ENCODE results near the gene GATA2. TPM values are rescaled to one million over a fixed set of nuclear protein-coding genes. Genes with fewer than 3 reads are reported as not detected.

GATA2 gene
- total and polyA plus RNA-seq, 2 of the 13 experiments (the other 11 are each of a cell fraction or from before 2014, with no cell fraction given), result 3.5 to 6.2 TPM

DNA sequence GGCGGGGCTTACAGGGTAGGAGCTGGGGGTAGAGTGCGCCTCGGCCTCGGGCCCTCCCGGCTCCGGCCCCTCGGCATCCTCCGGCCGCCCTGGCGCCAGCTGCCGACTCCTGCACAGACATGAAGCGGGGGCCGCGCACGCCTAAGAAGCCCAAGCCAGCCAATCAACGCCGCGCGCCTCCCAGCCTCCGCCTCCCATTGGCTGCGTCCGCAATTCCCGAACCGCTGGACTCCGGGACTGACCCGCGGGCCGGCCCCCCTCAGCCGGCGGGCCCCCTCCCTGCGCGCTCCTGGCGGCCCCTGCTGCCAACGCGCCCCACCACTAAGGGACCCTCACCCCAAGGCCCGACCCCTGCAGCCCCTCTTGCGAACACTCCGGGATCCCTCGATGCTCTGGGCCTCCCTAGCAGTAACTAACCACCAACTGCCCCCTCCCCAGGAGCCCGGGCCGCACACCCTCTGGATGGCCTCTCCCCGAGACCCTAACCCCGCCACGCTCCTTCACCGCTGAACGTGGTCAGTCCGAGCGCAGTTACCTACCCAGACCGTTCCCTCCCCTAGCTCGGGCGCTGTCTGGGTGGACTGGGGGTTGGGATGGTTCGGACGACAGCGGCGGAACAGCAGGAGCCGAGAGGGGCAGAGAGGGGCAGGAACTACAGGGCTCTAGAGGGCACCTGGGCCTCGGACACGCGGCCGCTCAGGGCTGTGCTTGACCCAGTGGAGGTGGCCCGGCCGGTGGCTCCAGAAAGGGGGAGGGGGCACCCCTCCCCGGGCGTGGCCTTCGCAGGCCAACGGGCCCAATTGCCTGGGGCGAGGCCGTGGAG is 5.0 kb downstream of the GATA2 start:
- Histone ChIP-seq H3K4me3 (replicated peaks in 1 of 3; ENCODE audit: insufficient read depth in 1 of 3, low read depth in 2 of 3, low read length in 3 of 3) (peak overlapping the region; percentile 87 to 91 (median 87)), H3K27me3 (ENCODE audit: control insufficient read depth in 1 of 2, insufficient read depth in 2 of 2, low read length in 2 of 2) (no peaks in the 10 kb centered on the region), H3K27ac (ENCODE audit: extremely low read length, insufficient read depth, low read length) (peak overlapping the region; percentile 80), H3K36me3 (replicated peaks in 1 of 2; ENCODE audit: control insufficient read depth in 1 of 2, insufficient read depth in 2 of 2, low read length in 2 of 2) (peaks cover 4 to 20% of the 10 kb centered on the region in 2 experiments; a peak in 3 of 5 replicates), H4K20me1 (ENCODE audit: insufficient read depth, low read length) (peaks cover 9% of the 10 kb centered on the region; the same call in 1 of the 2 replicates), H3K9me3 (ENCODE audit: low read length) (no peaks in the 10 kb centered on the region), H3K9ac (ENCODE audit: insufficient read depth, low read depth, low read length) (peak overlapping the region; percentile 88), H3K79me2 (ENCODE audit: insufficient read depth, low read length) (peaks cover 8% of the 10 kb centered on the region), H2AFZ (ENCODE audit: low read length) (no peak overlapping the region), H3K4me2 (ENCODE audit: low read depth, low read length) (peak overlapping the region; percentile 94), H3K4me1 (ENCODE audit: insufficient read depth, low read length) (peaks cover 32% of the 10 kb centered on the region)
- 4% methylated on average over 9 of the region's 68 CpGs for WGBS (ENCODE audit: low lambda C conversion rate)
- peak; percentile 89 for DNase-seq (ENCODE audit: low spot score)
- BruUV-seq (replicated peaks), result no TSS peak
- FAIRE-seq, result peak; percentile 56
- ChIA-PET POLR2A (interaction anchor here (0.6 to 1.0 kb wide), 3 partner anchors 62 to 270 kb away, joined by 3 read pairs; no protein-coding TSS in a partner anchor), CTCF (ENCODE audit: low intra/inter-chr PET ratio, low total read pairs) (no interaction called here)
- in situ Hi-C loops (cut with HindIII; ENCODE audit: extremely low pct_ligation_motif_present, low pct_unique_long_range_greater_than_20kb) (loop anchor here (5.0 kb wide), 2 partner anchors 61 to 181 kb away; no protein-coding TSS in a partner anchor), intact Hi-C loops (cut with micrococcal nuclease; ENCODE audit: unreplicated experiment) (loop anchor here (2.0 kb wide), 1 partner anchor 61 kb away; no protein-coding TSS in a partner anchor)
- ATAC-seq, result peak; percentile 81
- TF ChIP-seq ZNF350 (CRISPR knock-in tag; IDR thresholded peaks at IDR 0.05; ENCODE audit: borderline replicate concordance, low read depth) (peak; percentile 73), ZNF354B (CRISPR knock-in tag; IDR thresholded peaks at IDR 0.05) (peak; percentile 47; the same call in 1 of the 2 replicates), ZNF878 (CRISPR knock-in tag; IDR thresholded peaks at IDR 0.05) (no peak), ZFP36L2 (CRISPR knock-in tag; IDR thresholded peaks at IDR 0.05) (no peak), BRCA1 (CRISPR knock-in tag; IDR thresholded peaks at IDR 0.05) (no peak), ZNF883 (CRISPR knock-in tag; IDR thresholded peaks at IDR 0.05; ENCODE audit: not compliant biosample characterization) (no peak), ZNF839 (CRISPR knock-in tag; IDR thresholded peaks at IDR 0.05; ENCODE audit: borderline replicate concordance) (no peak), BHLHE40 (IDR thresholded peaks at IDR 0.05; ENCODE audit: low read length) (no peak), ZSCAN20 (CRISPR knock-in tag; IDR thresholded peaks at IDR 0.05; ENCODE audit: borderline replicate concordance) (0 out of 2 replicates have a peak, but pooled peaks have one; percentile 41), ZNF430 (CRISPR knock-in tag; IDR thresholded peaks at IDR 0.05) (no peak)
- TF ChIP-seq, protein P1, sequence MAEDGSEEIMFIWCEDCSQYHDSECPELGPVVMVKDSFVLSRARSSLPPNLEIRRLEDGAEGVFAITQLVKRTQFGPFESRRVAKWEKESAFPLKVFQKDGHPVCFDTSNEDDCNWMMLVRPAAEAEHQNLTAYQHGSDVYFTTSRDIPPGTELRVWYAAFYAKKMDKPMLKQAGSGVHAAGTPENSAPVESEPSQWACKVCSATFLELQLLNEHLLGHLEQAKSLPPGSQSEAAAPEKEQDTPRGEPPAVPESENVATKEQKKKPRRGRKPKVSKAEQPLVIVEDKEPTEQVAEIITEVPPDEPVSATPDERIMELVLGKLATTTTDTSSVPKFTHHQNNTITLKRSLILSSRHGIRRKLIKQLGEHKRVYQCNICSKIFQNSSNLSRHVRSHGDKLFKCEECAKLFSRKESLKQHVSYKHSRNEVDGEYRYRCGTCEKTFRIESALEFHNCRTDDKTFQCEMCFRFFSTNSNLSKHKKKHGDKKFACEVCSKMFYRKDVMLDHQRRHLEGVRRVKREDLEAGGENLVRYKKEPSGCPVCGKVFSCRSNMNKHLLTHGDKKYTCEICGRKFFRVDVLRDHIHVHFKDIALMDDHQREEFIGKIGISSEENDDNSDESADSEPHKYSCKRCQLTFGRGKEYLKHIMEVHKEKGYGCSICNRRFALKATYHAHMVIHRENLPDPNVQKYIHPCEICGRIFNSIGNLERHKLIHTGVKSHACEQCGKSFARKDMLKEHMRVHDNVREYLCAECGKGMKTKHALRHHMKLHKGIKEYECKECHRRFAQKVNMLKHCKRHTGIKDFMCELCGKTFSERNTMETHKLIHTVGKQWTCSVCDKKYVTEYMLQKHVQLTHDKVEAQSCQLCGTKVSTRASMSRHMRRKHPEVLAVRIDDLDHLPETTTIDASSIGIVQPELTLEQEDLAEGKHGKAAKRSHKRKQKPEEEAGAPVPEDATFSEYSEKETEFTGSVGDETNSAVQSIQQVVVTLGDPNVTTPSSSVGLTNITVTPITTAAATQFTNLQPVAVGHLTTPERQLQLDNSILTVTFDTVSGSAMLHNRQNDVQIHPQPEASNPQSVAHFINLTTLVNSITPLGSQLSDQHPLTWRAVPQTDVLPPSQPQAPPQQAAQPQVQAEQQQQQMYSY (CRISPR knock-in tag; IDR thresholded peaks at IDR 0.05), result no peak; the same call in 1 of the 2 replicates
- TF ChIP-seq, protein P2, sequence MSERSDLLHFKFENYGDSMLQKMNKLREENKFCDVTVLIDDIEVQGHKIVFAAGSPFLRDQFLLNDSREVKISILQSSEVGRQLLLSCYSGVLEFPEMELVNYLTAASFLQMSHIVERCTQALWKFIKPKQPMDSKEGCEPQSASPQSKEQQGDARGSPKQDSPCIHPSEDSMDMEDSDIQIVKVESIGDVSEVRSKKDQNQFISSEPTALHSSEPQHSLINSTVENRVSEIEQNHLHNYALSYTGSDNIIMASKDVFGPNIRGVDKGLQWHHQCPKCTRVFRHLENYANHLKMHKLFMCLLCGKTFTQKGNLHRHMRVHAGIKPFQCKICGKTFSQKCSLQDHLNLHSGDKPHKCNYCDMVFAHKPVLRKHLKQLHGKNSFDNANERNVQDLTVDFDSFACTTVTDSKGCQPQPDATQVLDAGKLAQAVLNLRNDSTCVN (CRISPR knock-in tag; IDR thresholded peaks at IDR 0.05; ENCODE audit: borderline replicate concordance), result no peak
- TF ChIP-seq, protein P3, sequence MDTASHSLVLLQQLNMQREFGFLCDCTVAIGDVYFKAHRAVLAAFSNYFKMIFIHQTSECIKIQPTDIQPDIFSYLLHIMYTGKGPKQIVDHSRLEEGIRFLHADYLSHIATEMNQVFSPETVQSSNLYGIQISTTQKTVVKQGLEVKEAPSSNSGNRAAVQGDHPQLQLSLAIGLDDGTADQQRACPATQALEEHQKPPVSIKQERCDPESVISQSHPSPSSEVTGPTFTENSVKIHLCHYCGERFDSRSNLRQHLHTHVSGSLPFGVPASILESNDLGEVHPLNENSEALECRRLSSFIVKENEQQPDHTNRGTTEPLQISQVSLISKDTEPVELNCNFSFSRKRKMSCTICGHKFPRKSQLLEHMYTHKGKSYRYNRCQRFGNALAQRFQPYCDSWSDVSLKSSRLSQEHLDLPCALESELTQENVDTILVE (CRISPR knock-in tag; IDR thresholded peaks at IDR 0.05), result no peak
- TF ChIP-seq, protein P4, sequence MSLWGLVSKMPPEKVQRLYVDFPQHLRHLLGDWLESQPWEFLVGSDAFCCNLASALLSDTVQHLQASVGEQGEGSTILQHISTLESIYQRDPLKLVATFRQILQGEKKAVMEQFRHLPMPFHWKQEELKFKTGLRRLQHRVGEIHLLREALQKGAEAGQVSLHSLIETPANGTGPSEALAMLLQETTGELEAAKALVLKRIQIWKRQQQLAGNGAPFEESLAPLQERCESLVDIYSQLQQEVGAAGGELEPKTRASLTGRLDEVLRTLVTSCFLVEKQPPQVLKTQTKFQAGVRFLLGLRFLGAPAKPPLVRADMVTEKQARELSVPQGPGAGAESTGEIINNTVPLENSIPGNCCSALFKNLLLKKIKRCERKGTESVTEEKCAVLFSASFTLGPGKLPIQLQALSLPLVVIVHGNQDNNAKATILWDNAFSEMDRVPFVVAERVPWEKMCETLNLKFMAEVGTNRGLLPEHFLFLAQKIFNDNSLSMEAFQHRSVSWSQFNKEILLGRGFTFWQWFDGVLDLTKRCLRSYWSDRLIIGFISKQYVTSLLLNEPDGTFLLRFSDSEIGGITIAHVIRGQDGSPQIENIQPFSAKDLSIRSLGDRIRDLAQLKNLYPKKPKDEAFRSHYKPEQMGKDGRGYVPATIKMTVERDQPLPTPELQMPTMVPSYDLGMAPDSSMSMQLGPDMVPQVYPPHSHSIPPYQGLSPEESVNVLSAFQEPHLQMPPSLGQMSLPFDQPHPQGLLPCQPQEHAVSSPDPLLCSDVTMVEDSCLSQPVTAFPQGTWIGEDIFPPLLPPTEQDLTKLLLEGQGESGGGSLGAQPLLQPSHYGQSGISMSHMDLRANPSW (CRISPR knock-in tag; IDR thresholded peaks at IDR 0.05; ENCODE audit: borderline replicate concordance), result no peak
